HG02798 (cell line): ENCODE measurements around the gene POC1A.

Experiments used
- ATAC-seq: cut with Tn5 transposase; IDR thresholded peaks from one replicate; pipeline ENCODE4 v1.9.1; 2021; ENCODE audit warnings: mild to moderate bottlenecking; ENCODE audit not compliant: unreplicated experiment, poor library complexity

The POC1A gene

GRCh38 chr3:52072020-52072419 is 82.2 kb downstream of the POC1A start:
- no peak for ATAC-seq

- no peak for ATAC-seq
Observed at GRCh38 chr3:52070724-52071621, 83.2 kb downstream of the POC1A start.

GRCh38 chr3:52069855-52070254 is 84.4 kb downstream of the POC1A start:
- no peak for ATAC-seq

DNA sequence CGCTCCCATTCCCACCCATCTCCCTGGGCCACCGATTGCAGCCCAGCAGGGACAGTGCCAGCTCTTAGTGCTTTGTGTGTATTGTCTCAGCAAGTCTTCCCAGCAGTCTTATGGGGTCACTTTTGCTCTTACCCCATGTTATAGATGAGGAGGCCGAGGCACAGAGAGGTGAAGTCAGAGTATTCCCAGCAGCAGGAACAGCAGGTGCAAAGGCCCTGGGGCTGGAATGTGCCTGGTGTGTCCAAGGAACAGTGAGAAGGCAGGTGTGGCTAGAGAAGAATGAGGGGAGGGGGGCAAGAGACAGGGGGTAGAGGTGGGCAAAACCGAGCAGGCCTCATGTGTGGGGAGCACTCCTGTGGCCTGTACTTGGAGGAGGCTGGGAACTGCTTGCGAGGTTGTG is 85.1 kb downstream of the POC1A start:
- no peak for ATAC-seq

GRCh38 chr3:52068730-52069129 is 85.5 kb downstream of the POC1A start:
- no peak for ATAC-seq

DNA sequence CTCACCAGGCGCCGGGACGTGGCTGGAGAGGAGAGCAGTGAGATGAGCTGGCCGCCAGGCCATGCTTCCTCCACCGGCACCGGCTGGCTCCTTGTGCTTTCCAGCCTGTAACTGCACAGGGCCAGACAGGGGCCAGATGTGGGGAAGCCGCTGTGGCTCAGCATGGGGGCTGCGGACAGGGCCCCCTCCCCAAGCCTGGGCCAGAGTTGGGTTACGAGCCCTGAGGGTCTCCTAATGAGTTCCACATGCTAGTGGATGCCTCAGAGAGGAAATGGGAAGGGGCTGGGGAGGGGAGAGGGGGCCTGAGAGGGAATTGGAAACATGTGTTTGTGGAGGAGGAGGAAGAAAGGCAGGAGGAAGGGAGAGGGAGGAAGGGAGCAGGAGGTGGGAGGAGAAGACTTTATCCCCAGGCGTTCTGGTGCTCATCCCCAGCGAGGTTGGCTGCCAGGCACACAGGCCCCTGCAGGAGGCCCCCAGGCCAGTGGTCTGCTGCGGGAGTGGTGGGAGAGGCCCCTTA is 86.1 kb downstream of the POC1A start:
- ATAC-seq, result no peak

DNA sequence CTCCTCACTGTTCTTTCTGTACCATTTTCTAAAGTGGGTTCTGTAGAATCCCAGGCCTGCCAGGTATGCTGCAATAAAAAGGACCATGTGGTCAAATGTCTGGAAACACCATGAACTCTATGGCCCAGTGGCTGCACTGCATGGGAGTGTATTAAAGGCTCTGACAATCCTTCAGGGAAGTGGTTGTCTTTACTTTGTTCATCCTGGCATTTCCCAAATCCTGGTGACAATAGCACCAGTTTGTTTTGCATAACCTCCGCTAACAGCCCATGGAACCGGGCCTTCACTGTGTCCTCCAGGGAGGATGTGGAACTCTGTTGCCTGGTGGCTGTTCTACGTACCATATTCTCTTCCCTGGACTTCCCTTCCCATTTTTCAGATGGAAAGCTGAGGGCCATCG is 86.7 kb downstream of the POC1A start:
- ATAC-seq, result no peak

DNA sequence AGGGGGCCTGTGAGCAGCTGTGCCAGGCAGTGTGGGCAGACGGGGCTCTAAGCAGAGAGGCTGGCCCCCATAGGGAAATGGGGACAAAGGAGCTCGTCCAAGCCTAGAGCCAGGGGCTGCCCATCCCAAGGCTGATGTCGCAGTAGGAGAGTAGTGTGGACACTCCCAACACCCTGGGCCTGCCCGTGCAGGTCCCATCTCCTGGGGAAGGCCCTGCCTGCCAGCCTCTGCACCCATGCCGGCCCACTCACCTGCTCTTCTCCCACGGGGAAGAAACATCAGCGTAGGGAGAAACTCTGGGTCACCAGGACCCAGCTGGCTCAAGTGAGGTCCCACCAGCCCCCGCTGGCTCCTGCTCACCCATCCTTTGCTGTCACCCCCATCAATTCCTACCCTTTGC is 87.2 kb downstream of the POC1A start:
- no peak for ATAC-seq

DNA sequence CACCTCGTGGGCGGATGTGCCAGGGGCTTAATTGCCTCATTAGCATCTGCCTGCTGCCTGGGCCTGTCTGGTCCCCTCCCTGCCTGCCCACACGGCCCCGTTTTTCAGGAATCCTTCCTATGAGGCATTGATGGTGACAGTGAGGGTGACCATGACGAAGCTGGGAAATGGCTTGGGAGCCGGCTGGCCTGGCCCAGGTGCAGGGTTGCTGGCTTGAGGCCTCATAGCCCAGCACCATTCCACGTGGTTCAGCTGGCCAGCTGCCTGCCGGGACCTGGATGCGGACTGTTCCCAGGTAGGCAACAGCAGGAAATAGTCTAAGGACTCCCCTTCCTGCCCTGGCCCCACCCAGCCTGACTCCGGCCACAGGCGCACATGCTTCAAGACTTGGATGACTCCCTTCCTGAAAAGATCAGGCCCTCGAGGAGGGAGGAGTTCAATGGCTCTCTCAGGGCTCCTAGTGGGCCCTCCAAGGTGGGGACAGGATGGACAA is 88.9 kb downstream of the POC1A start:
- no peak for ATAC-seq

- ATAC-seq, result no peak
Observed at GRCh38 chr3:52064561-52064960, 89.7 kb downstream of the POC1A start.

DNA sequence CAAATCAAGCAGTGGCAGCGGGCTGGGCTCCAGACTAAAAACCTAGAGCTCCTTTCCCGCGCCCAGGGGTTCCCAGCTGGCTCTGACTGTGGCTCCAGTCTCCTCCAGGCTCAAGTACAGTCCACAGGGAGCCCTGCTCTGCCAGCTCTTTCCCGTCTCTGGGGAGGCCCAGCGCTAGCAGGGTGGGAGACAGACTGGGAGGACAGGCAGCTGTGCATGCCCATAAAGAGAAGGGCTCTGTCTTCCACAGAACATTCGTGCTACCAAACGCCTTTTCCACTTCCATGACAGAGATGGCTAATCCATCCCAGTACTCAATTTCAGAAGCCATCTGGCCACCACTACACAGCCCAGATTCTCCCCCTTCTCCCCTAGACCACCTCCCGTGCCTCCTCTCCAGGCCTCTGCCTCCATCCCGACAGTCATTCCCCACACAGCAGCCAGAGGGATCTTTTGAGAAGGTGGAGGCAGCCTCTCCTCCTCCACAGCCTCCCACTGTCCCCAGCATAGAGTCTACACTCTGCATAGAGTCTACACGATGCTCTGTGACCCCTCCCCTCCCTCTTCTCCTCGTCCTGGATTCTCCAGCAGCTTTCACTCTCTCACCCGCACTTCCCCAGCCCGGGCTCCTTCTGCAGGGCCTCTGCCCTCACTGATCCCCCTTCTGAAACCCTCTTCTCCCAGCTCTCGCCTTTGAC is 91.0 kb downstream of the POC1A start:
- ATAC-seq, result no peak

GRCh38 chr3:52062505-52062904 is 91.7 kb downstream of the POC1A start:
- no peak for ATAC-seq

- no peak for ATAC-seq
Observed at GRCh38 chr3:52061121-52061910, 92.9 kb downstream of the POC1A start.

GRCh38 chr3:52059781-52060180 is 94.4 kb downstream of the POC1A start:
- no peak for ATAC-seq

GRCh38 chr3:52057812-52058495 is 96.3 kb downstream of the POC1A start:
- ATAC-seq, result no peak

DNA sequence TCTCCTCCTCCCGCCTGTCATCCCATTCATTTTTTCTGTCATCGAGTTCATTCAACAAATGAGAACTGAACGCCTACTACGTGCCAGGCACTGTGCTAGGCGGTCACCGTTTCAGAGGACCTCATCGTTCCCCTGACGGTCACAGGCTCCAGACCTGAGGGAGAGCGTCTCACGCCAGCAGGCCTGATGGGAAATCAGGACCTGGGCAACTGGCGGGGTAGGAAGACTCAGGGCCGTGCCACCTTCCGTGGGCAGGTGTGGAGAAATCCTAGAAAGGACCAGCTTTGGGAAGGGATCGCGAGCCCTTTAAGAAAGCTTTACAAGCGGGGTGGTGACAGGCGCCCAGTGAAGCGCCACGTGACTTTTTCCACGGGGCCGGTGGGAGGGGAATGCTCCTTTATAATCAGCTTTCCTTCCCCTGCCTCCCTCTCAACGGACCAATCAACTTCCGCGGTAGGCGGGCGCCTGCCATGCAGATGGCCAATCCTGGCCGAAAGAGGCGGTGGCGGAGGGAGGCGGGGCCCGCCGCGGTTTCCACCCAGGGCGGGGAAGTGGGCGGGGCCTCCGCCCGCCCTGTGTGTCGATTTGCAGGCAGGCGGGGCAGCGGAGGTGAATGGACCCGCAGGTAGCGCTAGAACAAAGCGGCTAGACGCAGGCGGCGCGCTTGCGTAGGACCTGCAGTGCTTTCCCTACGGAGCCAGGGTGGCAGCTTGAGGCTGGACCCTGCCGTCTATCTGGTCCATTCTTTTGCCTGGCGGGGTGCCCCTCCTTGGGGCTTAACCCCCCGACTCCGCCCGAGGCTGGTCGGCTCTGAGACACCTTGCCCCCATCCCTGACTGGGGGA is 97.0 kb downstream of the POC1A start:
- ATAC-seq, result peak; percentile 87

DNA sequence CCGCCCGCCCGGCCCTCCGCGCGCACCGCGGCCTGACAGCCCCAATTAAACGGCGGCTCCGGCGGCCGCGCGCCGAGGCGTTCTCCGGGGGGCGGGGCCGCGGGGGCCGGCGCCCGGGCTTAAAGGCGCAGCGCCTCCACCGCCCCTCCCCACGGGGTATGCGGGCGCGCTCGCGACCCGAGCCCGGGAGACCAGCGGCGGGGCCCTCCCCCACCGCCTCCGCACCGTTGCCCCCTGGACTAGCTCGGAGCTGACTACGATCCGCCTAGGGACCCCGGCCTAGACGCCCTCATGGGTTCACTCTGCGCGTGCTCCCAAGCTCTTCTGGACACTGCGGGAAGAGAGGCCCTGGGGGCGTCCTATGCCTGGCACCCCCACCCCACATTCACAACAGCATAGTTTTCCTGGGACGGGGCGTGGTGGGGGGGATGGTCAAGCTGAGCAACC is 97.7 kb downstream of the POC1A start, which contains the start of gene DUSP7:
DUSP7 (minus strand) TSS at position 51 of the 447 bp plus-strand sequence. CDS start 205 bp downstream, outside the sequence.
- ATAC-seq, result peak; percentile 43

DNA sequence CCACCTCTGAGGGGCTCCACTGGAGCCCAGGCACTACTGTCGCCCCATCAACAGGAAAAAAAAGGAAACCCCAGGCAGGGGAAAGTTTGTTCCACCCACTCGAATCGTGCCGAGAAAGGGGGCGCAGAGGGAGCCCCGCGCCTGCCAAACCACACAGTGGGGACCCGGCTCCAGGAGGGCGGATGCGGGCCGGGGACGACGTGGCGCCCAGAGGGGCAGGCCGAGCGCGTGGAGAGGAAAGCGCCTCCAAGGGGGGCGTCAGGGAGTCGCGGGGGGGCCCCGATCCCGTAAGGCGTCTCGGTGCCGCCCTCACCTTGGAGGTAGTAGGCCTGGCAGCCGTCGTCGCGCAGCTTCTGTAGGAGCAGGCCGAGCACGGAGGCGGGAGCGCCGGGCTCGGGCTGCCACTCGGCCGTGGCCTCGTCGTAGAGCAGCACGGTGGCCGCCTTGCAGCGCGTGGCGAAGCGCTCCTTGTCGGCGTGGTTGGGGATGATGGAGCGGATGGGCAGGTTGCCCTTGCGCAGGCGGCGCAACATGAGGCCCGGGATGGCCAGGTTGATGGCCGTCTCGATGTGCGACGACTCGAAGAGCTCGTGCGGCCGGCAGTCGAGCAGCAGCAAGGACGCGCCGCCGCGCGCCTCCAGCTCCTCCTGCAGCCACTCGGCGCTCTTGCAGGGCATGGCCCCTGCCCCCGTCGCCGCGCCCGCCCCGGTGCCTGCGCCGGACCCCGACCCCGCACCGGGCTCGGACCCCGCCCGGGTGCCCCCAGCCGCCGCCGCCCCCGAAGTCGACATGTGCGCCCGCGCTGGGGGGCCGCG is 98.5 kb downstream of the POC1A start:
- ATAC-seq, result peak; percentile 8
